Brain microvascular endothelial cell (primary cell): ENCODE measurements around the gene MAPK12.

Source experiments
- DNase-seq: peaks from one replicate; pipeline ENCODE4 v3.0.0-alpha.2; 2020
- H3K27ac ChIP-seq: fragments of 250-450 bp; sonication (Bioruptor Pico); 2 replicates; pipeline ENCODE4 v1.5.1; 2020; ENCODE audit warnings: mild to moderate bottlenecking, moderate library complexity
- H3K27me3 ChIP-seq: fragments of 250-450 bp; sonication (Bioruptor Pico); replicated peaks from 2 replicates; pipeline ENCODE4 v1.5.1; 2020; ENCODE audit warnings: mild to moderate bottlenecking
- H3K36me3 ChIP-seq: fragments of 250-450 bp; sonication (Bioruptor Pico); replicated peaks from 2 replicates; pipeline ENCODE4 v1.5.1; 2020; ENCODE audit warnings: mild to moderate bottlenecking
- H3K4me3 ChIP-seq: 2 replicates; pipeline ENCODE4 v1.5.1; 2011; ENCODE audit warnings: low read depth, mild to moderate bottlenecking, control low read depth, low read length, moderate library complexity
- CTCF ChIP-seq: IDR thresholded peaks from 2 replicates; pipeline ENCODE4 v1.5.1; 2011; ENCODE audit warnings: low read depth, mild to moderate bottlenecking, moderate library complexity, low read length, control low read depth, inconsistent platforms; ENCODE audit errors: missing control alignments
- in situ Hi-C: cut with HindIII; loops from 2 replicates; pipeline ENCODE4 v1.10.0; 2017; ENCODE audit warnings: low sequenced_read_pairs, low pct_ligation_motif_present

The MAPK12 gene

DNA sequence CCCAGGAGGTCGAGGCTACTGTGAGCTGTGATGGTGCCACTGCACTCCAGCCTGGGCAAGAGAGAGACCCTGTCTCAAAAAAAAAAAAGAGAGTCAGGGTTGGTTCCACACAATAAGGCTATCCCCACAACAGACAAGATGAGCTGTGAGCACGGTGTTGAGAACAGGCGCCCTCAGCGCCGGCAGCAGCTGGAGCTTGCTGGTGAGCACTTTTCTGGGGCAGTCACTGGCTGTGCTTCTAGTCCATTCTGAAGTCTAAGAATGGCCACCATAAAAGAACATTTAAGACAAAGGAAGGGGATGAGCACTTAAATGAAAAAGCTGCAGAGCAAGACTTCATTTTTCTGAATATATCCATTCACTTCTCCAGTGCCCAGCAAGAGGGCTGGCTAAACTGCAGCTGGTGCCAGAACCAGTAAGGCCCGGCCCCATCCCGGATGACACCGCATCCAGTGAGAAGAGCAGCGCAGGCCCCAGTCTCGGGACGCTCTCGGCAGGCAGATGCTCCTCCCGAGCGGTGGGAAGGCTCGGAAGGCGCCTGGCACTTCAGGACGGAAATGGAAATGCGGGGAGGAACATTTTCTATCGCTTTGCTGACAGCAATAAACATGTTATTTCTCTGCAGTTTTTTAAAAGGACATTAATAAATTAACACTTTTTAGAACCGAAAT lies 28.9 kb downstream of the MAPK12 start:
- no peak overlapping the region for H3K4me3 ChIP-seq
- H3K27ac ChIP-seq = no peak overlapping the region
- no peaks in the 10 kb centered on the region for H3K27me3 ChIP-seq
- TF ChIP-seq CTCF = no peak
- in situ Hi-C loops = no loop called here
- H3K36me3 ChIP-seq = peaks cover 12% of the 10 kb centered on the region
- no peak for DNase-seq

DNA sequence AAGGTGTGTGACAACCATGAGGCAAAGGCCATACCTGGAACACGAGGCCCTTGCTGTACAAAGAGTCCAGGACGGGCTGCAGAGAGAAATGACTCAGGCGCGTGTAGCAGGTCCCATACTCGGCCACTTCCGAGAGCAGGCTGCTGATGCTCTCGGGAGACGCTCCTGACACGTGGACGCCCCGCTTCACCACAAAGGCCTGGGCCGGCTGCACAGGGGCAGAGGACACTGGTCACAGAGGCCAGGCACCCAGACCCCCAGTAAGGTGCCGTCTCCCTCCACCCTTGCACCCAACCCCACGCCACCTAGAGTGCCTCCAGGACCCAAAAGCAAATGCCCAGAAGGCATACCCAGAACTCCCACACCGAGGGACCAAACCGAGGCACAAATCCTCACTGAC lies 32.1 kb downstream of the MAPK12 start:
- no peak overlapping the region for H3K27ac ChIP-seq
- peaks cover 25% of the 10 kb centered on the region for H3K36me3 ChIP-seq
- H3K27me3 ChIP-seq = no peaks in the 10 kb centered on the region
- DNase-seq = no peak
- no peak for TF ChIP-seq CTCF
- no peak overlapping the region for H3K4me3 ChIP-seq
- in situ Hi-C loops = no loop called here

DNA sequence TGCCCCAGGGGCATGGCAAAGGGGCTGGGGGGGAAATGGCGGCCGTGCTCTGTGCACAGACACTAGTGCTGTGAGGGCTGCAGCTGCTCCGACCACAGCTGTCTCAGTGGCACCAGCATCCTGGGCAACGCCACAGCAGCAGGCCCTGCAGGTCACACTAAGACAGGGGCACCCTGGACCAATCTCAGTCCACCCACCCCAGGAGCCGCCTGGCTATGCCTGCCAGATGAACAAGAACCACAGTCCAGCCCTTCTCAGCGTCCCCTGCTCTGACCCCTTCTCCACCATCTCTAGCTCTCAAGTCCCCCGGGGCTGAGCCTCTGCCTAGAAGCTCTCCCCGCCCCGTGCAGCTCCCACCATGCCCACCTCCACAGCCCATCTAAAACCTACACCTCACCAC lies 33.1 kb downstream of the MAPK12 start:
- DNase-seq = no peak
- H3K27me3 ChIP-seq = no peaks in the 10 kb centered on the region
- in situ Hi-C loops = no loop called here
- no peak for TF ChIP-seq CTCF
- peaks cover 32% of the 10 kb centered on the region for H3K36me3 ChIP-seq
- H3K4me3 ChIP-seq = no peak overlapping the region
- H3K27ac ChIP-seq = no peak overlapping the region

DNA sequence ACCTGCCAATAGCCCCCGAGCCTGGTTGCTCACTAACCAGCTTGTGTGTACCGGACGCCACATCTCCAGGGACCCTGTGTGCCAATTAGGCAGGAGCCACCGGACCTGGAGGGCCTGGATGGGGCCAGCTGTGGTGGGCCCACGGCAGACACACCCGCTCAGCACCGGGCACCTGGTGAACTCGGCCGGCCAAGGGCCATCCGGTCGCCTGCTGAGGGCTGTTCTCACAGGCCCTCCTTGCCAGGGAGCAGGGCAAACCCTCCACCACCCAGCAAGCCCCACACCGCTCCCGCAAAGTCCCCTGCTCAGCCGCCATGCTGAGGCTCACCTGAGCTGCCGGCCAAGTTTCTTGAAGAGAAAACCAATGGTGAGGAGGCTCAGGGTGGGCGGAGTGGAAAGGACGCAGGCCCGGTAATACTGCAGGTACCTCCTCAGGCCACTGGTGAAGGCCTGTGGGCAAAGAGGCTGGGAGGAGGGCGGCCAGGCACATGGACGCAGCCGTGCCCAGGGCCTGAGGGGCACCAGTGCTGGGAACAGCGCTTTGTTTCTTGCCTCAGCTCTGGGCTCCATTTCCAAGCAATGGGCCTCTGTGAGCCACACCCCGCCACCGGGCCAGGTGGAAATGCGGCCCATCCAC lies 33.8 kb downstream of the MAPK12 start:
- no peak for TF ChIP-seq CTCF
- Histone ChIP-seq H3K27me3 (no peaks in the 10 kb centered on the region), H3K27ac (no peak overlapping the region), H3K4me3 (no peak overlapping the region), H3K36me3 (peaks cover 37% of the 10 kb centered on the region)
- no peak for DNase-seq
- in situ Hi-C loops = no loop called here

DNA sequence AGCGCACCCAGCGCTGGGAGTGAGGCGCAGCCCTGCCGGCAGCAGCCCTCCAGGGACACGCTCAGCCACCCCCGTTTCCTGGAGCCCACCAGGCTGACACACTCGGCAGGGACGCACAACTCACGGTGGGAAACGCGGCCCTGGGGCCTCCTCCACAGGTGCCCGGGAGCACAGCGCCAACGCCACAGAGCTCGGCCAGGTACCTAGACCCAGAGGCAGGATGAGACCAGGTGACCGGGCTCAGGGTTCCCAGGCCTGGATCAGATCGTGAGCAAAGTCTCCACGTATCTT lies 34.7 kb downstream of the MAPK12 start:
- TF ChIP-seq CTCF = no peak

More for the DNA sequence above, 34.7 kb downstream of the MAPK12 start:
- no peaks in the 10 kb centered on the region for H3K27me3 ChIP-seq
- in situ Hi-C loops = no loop called here
- H3K27ac ChIP-seq = no peak overlapping the region
- peaks cover 46% of the 10 kb centered on the region for H3K36me3 ChIP-seq
- no peak for DNase-seq
- no peak overlapping the region for H3K4me3 ChIP-seq
